ENCODE data around the gene RRP15.

The RRP15 gene

GRCh38 chr1:218272366-218272765, 12.7 kb upstream of the RRP15 start:
- DNase-seq (ENCODE audit: low read depth in 2 of 2): no peak
- H3K4me3 ChIP-seq (replicated peaks in 1 of 2; ENCODE audit: low read depth in 2 of 2, low read length in 2 of 2): no peak overlapping the region
- TF ChIP-seq CTCF (IDR thresholded peaks at IDR 0.05; ENCODE audit: low read depth, low read length): no peak

GRCh38 chr1:218273762-218274479, 11.2 kb upstream of the RRP15 start:
- no peak overlapping the region for H3K4me3 ChIP-seq (replicated peaks in 1 of 2; ENCODE audit: low read depth in 2 of 2, low read length in 2 of 2)
- no peak for TF ChIP-seq CTCF (IDR thresholded peaks at IDR 0.05; ENCODE audit: low read depth, low read length)
- no peak for DNase-seq (ENCODE audit: low read depth in 2 of 2)

GRCh38 chr1:218274511-218274910, 10.6 kb upstream of the RRP15 start:
- DNase-seq (ENCODE audit: low read depth in 2 of 2): no peak
- TF ChIP-seq CTCF (IDR thresholded peaks at IDR 0.05; ENCODE audit: low read depth, low read length): no peak
- H3K4me3 ChIP-seq (replicated peaks in 1 of 2; ENCODE audit: low read depth in 2 of 2, low read length in 2 of 2): no peak overlapping the region

- DNase-seq (ENCODE audit: low read depth in 2 of 2): no peak
- H3K4me3 ChIP-seq (replicated peaks in 1 of 2; ENCODE audit: low read depth in 2 of 2, low read length in 2 of 2): no peak overlapping the region
- no peak for TF ChIP-seq CTCF (IDR thresholded peaks at IDR 0.05; ENCODE audit: low read depth, low read length)
These were observed 9.3 kb upstream of the RRP15 start for GRCh38 chr1:218275823-218276222.

- no peak for TF ChIP-seq CTCF (IDR thresholded peaks at IDR 0.05; ENCODE audit: low read depth, low read length)
- no peak for DNase-seq (ENCODE audit: low read depth in 2 of 2)
- no peak overlapping the region for H3K4me3 ChIP-seq (replicated peaks in 1 of 2; ENCODE audit: low read depth in 2 of 2, low read length in 2 of 2)
These were observed 3.8 kb upstream of the RRP15 start for GRCh38 chr1:218281285-218281684.

GRCh38 chr1:218284377-218284916, 646 bp upstream of the RRP15 start:
- DNase-seq (ENCODE audit: low read depth in 2 of 2): no peak
- TF ChIP-seq CTCF (IDR thresholded peaks at IDR 0.05; ENCODE audit: low read depth, low read length): no peak
- H3K4me3 ChIP-seq (replicated peaks in 1 of 2; ENCODE audit: low read depth in 2 of 2, low read length in 2 of 2): peak overlapping the region; percentile 88 to 94

Data from cardiac fibroblast (primary cell).